Measurements from ENCODE around the gene FGFRL1.

The FGFRL1 gene

DNA sequence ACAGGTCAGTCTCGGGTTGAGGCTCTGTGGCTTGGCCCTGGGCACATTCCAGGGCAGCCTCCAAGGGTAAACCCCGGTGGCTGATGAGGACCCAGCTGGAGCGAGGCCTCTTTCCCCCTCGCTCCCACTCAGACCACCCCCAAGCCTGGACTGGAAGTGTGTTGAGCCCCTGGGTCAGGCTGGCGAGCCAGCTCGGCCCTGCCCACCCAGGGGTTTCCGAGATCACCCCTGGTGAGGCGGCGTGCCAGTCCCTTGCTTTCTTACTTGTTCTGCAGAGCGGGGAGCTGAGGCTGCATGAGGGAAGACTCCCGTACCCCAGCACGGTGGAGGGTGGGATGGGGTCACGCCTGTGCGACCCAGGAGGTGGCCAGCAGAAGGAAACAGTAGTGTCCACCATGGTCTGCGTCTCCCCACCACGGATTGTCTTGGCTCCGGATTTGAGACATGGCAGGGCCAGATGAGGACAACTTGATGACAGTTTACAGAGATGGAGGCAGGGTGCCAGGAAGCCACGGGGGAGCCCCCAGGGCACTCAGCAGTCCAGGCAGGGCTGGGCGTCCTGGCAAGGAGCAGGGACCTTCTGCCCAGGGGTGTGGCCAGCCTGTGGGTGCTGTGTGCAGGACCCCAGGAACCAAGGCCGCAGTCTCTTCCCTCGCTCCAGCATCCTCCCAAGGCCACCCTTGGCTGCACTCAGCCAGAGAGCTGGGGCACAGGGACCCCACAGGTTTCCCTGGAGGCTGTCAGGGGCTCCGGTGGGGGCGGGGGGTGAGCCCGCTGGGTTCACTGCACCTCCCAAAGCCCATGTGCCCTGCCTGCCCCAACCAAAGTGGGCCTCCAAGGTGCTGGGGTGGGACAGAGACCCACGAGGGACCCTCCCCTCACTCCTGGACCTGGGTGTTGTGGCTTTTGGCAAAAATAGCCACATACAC, 6.6 kb upstream of the FGFRL1 start:
- TF ChIP-seq, protein P1, sequence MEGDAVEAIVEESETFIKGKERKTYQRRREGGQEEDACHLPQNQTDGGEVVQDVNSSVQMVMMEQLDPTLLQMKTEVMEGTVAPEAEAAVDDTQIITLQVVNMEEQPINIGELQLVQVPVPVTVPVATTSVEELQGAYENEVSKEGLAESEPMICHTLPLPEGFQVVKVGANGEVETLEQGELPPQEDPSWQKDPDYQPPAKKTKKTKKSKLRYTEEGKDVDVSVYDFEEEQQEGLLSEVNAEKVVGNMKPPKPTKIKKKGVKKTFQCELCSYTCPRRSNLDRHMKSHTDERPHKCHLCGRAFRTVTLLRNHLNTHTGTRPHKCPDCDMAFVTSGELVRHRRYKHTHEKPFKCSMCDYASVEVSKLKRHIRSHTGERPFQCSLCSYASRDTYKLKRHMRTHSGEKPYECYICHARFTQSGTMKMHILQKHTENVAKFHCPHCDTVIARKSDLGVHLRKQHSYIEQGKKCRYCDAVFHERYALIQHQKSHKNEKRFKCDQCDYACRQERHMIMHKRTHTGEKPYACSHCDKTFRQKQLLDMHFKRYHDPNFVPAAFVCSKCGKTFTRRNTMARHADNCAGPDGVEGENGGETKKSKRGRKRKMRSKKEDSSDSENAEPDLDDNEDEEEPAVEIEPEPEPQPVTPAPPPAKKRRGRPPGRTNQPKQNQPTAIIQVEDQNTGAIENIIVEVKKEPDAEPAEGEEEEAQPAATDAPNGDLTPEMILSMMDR (conservative IDR thresholded peaks at IDR 0.05; ENCODE audit: control insufficient read depth, insufficient read depth, low read depth, low read length) = no peak
- no peak overlapping the region for H3K4me3 ChIP-seq (ENCODE audit: control insufficient read depth, low read depth, low read length)
- no peak for DNase-seq (ENCODE audit: low read depth)

DNA sequence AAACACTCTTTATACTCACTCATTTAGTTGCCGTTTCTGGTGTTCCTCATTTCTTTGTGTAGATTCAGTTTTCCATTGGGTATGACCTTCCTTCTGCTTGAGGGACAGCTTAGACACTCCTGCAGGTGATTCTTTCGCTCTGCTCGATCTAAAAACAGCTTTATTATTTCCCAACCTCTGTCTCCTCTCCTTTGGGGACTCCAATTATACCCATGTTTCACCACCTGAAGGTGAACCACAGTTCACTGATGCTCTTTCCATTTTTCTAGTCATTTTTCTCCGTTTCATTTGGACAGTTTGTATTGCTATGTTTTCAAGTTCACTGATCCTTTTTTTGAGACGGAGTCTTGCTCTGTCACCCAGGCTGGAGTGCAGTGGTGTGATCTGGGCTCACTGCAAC, 4.6 kb upstream of the FGFRL1 start:
- no peak overlapping the region for H3K4me3 ChIP-seq (ENCODE audit: control insufficient read depth, low read depth, low read length)
- TF ChIP-seq, protein P1 (conservative IDR thresholded peaks at IDR 0.05; ENCODE audit: control insufficient read depth, insufficient read depth, low read depth, low read length) = no peak
- no peak for DNase-seq (ENCODE audit: low read depth)

DNA sequence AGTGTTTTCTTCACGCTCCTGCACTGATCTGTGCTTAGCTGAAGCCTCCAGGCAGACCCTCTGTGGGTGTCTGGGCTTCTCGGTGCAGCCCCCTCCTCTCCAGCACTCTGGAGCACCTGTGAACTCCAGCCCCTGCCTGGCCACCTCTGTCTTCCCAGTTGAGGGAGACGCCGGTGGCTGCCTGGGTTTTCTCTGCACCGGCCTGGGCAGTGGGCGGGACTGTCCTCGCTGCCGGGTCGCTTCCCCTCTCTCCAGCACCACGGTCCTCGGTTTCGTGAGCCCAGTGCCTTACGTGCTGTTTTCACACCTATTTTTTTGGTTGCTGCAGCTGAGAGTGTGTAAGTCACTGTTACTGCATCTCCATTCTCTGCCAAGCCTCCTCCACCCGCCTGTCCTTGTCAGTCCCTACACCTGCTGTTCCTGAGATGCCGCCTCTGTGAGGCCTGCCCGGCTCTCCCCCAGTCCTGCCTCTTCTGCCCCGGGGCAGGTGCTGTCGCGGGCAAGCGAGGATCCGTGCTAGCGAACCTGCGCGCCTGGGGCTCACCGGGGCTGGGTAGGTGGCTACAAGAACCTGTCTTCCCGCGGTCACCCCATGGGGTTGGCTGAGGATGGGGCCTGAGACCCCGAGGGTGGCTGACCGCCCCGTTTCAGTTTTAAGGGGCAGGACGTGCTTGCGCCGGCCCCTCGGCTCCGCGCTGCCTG, 2.4 kb upstream of the FGFRL1 start:
- no peak for DNase-seq (ENCODE audit: low read depth)
- peak overlapping the region; percentile 54 for H3K4me3 ChIP-seq (ENCODE audit: control insufficient read depth, low read depth, low read length)
- TF ChIP-seq, protein P1 (conservative IDR thresholded peaks at IDR 0.05; ENCODE audit: control insufficient read depth, insufficient read depth, low read depth, low read length) = no peak

DNA sequence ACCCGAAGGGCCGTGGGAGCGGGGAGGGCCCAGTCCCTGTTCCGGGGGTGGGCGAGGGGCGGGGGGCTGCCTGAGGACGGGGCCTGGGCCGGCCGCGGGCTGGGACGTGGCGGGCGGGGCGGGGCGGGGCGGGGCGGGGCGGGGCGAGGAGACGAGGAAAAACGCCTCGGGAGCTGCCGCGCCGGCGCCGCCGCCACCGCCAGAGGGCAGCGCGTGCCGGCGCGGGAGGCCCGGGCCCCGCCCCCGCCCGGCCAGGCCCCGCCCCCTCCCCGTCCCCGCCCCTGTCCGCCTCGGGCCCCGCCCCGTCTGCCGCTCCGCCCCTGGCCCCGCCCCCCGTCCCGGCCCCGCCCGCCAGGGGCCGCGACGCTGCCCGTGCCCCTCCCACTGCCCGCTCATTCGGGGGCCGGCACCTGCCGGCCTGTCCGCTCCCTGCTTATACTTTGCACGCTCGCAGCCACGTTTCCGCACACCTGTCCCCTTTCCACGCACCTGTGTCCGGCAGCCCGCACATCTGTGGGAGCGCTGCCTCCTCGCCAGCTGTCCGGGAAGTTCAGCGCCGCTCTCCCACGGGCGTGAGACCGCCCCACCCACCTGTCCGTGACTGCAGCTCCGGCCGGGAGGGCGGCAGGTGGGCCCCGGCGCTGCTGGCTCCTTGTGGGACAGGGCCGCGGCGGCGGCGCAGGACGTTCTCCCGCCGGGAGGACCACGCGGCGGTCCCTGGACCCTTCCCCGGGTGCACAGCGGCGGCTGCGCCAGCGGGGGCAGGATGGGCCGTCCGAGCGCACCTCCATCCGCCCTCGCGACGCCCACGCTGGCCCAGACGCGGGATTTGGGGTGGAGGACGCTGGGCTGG, 1.7 kb upstream of the FGFRL1 start:
- DNase-seq (ENCODE audit: low read depth) = peak; percentile 33

DNA sequence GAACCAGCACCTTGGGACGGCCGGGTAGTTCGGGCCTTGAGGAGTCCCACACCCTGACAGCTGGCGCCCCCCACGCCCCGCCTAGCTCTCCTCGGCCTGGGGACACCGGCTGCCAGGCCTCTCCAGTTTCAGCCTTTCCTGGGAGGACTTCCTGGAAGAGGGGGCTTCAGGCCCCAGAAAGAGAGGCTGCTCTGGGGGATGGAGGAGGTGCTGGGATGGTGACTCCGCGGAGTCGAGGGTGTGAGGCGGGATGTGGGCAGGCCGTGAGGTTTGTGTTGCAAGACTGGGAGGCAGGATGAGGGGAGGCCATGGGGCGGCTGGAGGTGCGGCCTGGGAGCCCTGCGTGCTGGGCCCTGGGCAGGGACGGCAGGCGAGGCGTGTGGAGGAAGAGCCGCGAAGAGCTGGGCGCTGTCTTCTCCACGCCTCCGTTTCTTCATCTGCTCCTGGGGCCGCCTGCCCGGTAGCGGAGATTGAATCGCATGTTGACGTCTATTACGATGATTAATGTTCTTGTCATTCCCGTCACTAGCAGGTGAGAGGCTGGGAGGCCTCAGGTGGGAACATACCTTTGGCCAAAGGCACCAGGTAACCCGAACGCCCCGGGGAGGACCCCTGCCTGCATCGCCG, 918 bp upstream of the FGFRL1 start:
- DNase-seq (ENCODE audit: low read depth) = peak; percentile 90
- peak overlapping the region; percentile 2 for H3K4me3 ChIP-seq (ENCODE audit: control insufficient read depth, low read depth, low read length)
- TF ChIP-seq, protein P1 (conservative IDR thresholded peaks at IDR 0.05; ENCODE audit: control insufficient read depth, insufficient read depth, low read depth, low read length) = no peak

More for the DNA sequence above, 1.7 kb upstream of the FGFRL1 start:
- TF ChIP-seq, protein P1 (conservative IDR thresholded peaks at IDR 0.05; ENCODE audit: control insufficient read depth, insufficient read depth, low read depth, low read length) = no peak
- peak overlapping the region; percentile 54 for H3K4me3 ChIP-seq (ENCODE audit: control insufficient read depth, low read depth, low read length)

DNA sequence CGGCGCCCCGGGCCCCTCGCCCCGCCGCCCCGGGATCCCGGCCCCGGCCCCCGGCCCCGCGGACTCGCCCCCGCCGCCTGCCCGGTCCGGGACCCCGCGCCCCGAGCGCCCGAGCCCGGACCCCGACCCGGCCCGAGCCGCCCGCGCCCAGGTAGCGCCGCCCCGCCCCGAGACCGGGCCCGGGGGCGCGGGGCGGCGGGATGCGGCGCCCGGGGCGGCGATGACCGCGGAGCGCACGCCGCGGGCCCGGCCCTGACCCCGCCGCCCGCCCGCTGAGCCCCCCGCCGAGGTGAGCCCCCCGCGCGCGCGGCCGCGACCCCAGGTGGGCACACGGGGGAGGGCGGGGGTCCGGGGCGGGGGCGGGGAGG, 224 bp downstream of the FGFRL1 start:
- DNase-seq (ENCODE audit: low read depth) = no peak

More for the DNA sequence above, 224 bp downstream of the FGFRL1 start:
- no peak overlapping the region for H3K4me3 ChIP-seq (ENCODE audit: control insufficient read depth, low read depth, low read length)
- TF ChIP-seq, protein P1 (conservative IDR thresholded peaks at IDR 0.05; ENCODE audit: control insufficient read depth, insufficient read depth, low read depth, low read length) = no peak
